Body of pancreas (tissue), 4 donors: Measurements from ENCODE around the gene KNDC1. TPM values are rescaled to one million over a fixed set of nuclear protein-coding genes. Genes with fewer than 3 reads are reported as not detected.

ENCODE experiments used
- ATAC-seq: fragments of 150-250 bp; one replicate; pipeline ENCODE4 v1.9.1; 2016
- DNase-seq, 4 donors: peaks; one replicate each; pipeline ENCODE4 v3.0.0-alpha.2; 2019
- H3K27ac ChIP-seq, 4 donors: fragments of 200-600 bp; sonication (generic); 1 replicate in 3 of 4; 2 replicates in 1 of 4; pipeline versions ENCODE4 v1.5.1 to v1.6.1; 2016 to 2019; ENCODE audit warnings: mild to moderate bottlenecking in 1 of 4, mixed read lengths in 1 of 4, moderate library complexity in 1 of 4
- H3K27me3 ChIP-seq, 2 donors: fragments of 200-600 bp; sonication (generic); one replicate each; pipeline ENCODE4 v1.6.0; 2016; ENCODE audit warnings: mild to moderate bottlenecking in 1 of 2
- H3K36me3 ChIP-seq, 2 donors: fragments of 200-600 bp; sonication (generic); replicated peaks in 1 of 2; 2 replicates each; pipeline ENCODE4 v1.5.1; 2016; ENCODE audit warnings: low read depth in 2 of 2; ENCODE audit not compliant: insufficient read depth in 1 of 2
- H3K4me1 ChIP-seq: fragments of 200-600 bp; sonication (generic); one replicate; pipeline ENCODE4 v1.6.0; 2016
- H3K4me3 ChIP-seq, 2 donors: fragments of 200-600 bp; sonication (generic); 1 replicate in 1 of 2; 2 replicates in 1 of 2; pipeline ENCODE4 v1.5.1; 2016 to 2019
- H3K9me3 ChIP-seq, 3 donors: fragments of 200-600 bp; sonication (generic); 1 replicate in 2 of 3; 2 replicates in 1 of 3; pipeline ENCODE4 v1.5.1; 2016
- CTCF ChIP-seq, 7 experiments: fragments of 450-650 bp in 4 of 7; fragments of 200-600 bp in 3 of 7; sonication (generic) in 3 of 7; IDR thresholded peaks; one replicate each; pipeline ENCODE4 v1.5.1; 2016 to 2019; ENCODE audit warnings: antibody characterized with exemption in 7 of 7
- POLR2A ChIP-seq, 3 donors: fragments of 450-650 bp; IDR thresholded peaks; one replicate each; pipeline ENCODE4 v1.6.1; 2016; ENCODE audit warnings: antibody characterized with exemption in 3 of 3, mild to moderate bottlenecking in 2 of 3
- WGBS, 2 donors: methylation state at CpG; one replicate each; pipeline ENCODE4 v1.1.5; 2017; 5-methylcytosine and 5-hydroxymethylcytosine counted together
- intact Hi-C: fragments of 100-400 bp; cut with DNase I; formaldehyde crosslinking; loops from one replicate; pipeline ENCODE4 v1.15.1; 2023
- total RNA-seq, 2 donors: library from RNA; depleted of rRNA; stranded (reverse); fragments of >200 nt; gene quantifications; one replicate each; pipeline ENCODE4 v1.1.0, GENCODE V29; 2016

Gene KNDC1
- total RNA-seq, 2 donors from 2014 or later, result 0.52 to 3.3 TPM

- 73 to 78% methylated on average over 3 to 4 of the region's 4 CpGs for WGBS, 2 donors
- intact Hi-C loops, result no loop called here
- no peaks in the 10 kb centered on the region for H3K9me3 ChIP-seq
- DNase-seq, result no peak
- H3K4me1 ChIP-seq, result no peaks in the 10 kb centered on the region
- ATAC-seq, result no peak
- no peak for TF ChIP-seq POLR2A (IDR thresholded peaks at IDR 0.05)
- TF ChIP-seq CTCF (IDR thresholded peaks at IDR 0.05), result no peak
- H3K27me3 ChIP-seq, result no peaks in the 10 kb centered on the region
- no peak overlapping the region for H3K27ac ChIP-seq
- H3K4me3 ChIP-seq, result no peak overlapping the region
- no peaks in the 10 kb centered on the region for H3K36me3 ChIP-seq
These were observed 16.5 kb downstream of the KNDC1 start for GRCh38 chr10:133176546-133176945.

- no peaks in the 10 kb centered on the region for H3K36me3 ChIP-seq
- no peak for TF ChIP-seq CTCF (IDR thresholded peaks at IDR 0.05)
- no peak for TF ChIP-seq POLR2A (IDR thresholded peaks at IDR 0.05)
These were observed 17.6 kb downstream of the KNDC1 start for GRCh38 chr10:133177380-133178157.

GRCh38 chr10:133178357-133179127, 18.5 kb downstream of the KNDC1 start:
- H3K27me3 ChIP-seq, result no peaks in the 10 kb centered on the region
- H3K4me1 ChIP-seq, result no peaks in the 10 kb centered on the region
- H3K9me3 ChIP-seq, result no peaks in the 10 kb centered on the region
- H3K4me3 ChIP-seq, result no peak overlapping the region
- no peak overlapping the region for H3K27ac ChIP-seq
- intact Hi-C loops, result no loop called here
- 73 to 76% methylated on average over 29 of the region's 29 CpGs for WGBS, 2 donors
- ATAC-seq (no peak), DNase-seq (no peak)
- H3K36me3 ChIP-seq, result no peaks in the 10 kb centered on the region
- TF ChIP-seq CTCF (IDR thresholded peaks at IDR 0.05) (no peak), POLR2A (IDR thresholded peaks at IDR 0.05) (no peak)

More at GRCh38 chr10:133177380-133178157, 17.6 kb downstream of the KNDC1 start:
- no peaks in the 10 kb centered on the region for H3K4me1 ChIP-seq
- 81 to 84% methylated on average over 12 of the region's 12 CpGs for WGBS, 2 donors
- H3K4me3 ChIP-seq, result no peak overlapping the region
- no peak overlapping the region for H3K27ac ChIP-seq
- intact Hi-C loops, result no loop called here
- ATAC-seq, result no peak
- no peak for DNase-seq
- H3K9me3 ChIP-seq, result no peaks in the 10 kb centered on the region
- H3K27me3 ChIP-seq, result no peaks in the 10 kb centered on the region

- DNase-seq, result peak in 1 of 4 donors; percentile 5
- ATAC-seq, result no peak
- Histone ChIP-seq H3K9me3 (no peaks in the 10 kb centered on the region), H3K27me3 (no peaks in the 10 kb centered on the region), H3K27ac (no peak overlapping the region), H3K4me1 (no peaks in the 10 kb centered on the region), H3K36me3 (no peaks in the 10 kb centered on the region), H3K4me3 (no peak overlapping the region)
- TF ChIP-seq POLR2A (IDR thresholded peaks at IDR 0.05), result no peak
- no peak for TF ChIP-seq CTCF (IDR thresholded peaks at IDR 0.05)
- intact Hi-C loops, result no loop called here
- 60 to 74% methylated on average over 4 to 9 of the region's 11 CpGs for WGBS, 2 donors
These were observed 19.1 kb downstream of the KNDC1 start for GRCh38 chr10:133179128-133179520.
